ENCODE results near the gene WNK2.

DNA sequence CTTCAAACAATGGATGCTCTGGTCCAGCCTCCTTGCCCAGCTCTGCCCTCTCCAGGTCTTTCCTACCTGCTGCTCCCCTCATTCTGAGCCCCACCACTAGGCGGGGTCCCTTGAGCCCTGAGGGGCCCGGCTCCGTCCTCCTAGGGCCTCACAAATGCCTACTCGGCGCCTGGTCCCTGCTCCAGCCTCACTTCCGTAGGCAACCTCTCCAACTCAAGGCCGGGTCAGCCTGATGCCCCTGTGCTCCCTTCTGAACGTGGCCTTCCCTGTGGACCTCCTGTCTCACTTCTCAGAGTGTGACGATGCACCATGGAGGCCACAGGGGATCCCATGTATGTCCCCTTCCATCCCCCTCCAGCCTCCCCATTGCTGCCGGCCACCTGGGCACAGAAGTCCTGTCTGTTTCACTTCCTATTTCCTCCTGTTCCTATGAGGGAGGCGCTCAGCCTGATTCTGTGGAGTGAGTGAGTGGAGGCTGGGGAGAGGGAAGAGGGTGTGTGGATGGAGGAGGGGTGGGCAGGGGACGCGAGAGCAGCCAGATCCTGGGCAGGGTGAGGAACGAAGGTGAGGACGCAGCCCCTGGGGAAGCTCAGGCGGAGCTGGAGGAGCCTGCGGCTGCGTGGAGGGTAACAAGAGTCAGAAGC, 140.4 kb downstream of the WNK2 start:
- TF ChIP-seq, protein P1, sequence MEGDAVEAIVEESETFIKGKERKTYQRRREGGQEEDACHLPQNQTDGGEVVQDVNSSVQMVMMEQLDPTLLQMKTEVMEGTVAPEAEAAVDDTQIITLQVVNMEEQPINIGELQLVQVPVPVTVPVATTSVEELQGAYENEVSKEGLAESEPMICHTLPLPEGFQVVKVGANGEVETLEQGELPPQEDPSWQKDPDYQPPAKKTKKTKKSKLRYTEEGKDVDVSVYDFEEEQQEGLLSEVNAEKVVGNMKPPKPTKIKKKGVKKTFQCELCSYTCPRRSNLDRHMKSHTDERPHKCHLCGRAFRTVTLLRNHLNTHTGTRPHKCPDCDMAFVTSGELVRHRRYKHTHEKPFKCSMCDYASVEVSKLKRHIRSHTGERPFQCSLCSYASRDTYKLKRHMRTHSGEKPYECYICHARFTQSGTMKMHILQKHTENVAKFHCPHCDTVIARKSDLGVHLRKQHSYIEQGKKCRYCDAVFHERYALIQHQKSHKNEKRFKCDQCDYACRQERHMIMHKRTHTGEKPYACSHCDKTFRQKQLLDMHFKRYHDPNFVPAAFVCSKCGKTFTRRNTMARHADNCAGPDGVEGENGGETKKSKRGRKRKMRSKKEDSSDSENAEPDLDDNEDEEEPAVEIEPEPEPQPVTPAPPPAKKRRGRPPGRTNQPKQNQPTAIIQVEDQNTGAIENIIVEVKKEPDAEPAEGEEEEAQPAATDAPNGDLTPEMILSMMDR (IDR thresholded peaks at IDR 0.05), result no peak
- no peak for TF ChIP-seq EZH2 (IDR thresholded peaks at IDR 0.05)
- no peak for TF ChIP-seq EZH2phosphoT487 (IDR thresholded peaks at IDR 0.05)

Data from neural progenitor cell (in vitro differentiated cells).